ENCODE measurements around the gene RYK.

GRCh38 chr3:134214239-134214638 lies 36.4 kb downstream of the RYK start:
- TF ChIP-seq GATA2 (IDR thresholded peaks at IDR 0.05; ENCODE audit: low read depth, low read length) (no peak), GATA3 (IDR thresholded peaks at IDR 0.05; ENCODE audit: low read depth, low read length) (no peak)

All from SH-SY5Y (cell line).